DND-41 (cell line): ENCODE results near the gene CKAP2L.

Source experiments
- CTCF ChIP-seq: IDR thresholded peaks from 2 replicates; pipeline ENCODE4 v1.5.1; 2012; ENCODE audit warnings: borderline replicate concordance, low read length, moderate library complexity, mild to moderate bottlenecking; ENCODE audit not compliant: poor library complexity, severe bottlenecking; ENCODE audit errors: extremely low read depth
- EZH2 ChIP-seq: IDR thresholded peaks from 3 replicates; pipeline ENCODE4 v1.6.1; 2012; ENCODE audit warnings: borderline replicate concordance, low read depth, mild to moderate bottlenecking, moderate library complexity, low read length, inconsistent platforms; ENCODE audit not compliant: severe bottlenecking

GRCh38 chr2:112807233-112807807, 42.9 kb upstream of the CKAP2L start:
- TF ChIP-seq CTCF (no peak), EZH2 (no peak)
